ENCODE data around the gene AP2A2.
A peak's percentile ranks its signal among the peaks of the same experiment; 100 is the strongest.

The AP2A2 gene

DNA sequence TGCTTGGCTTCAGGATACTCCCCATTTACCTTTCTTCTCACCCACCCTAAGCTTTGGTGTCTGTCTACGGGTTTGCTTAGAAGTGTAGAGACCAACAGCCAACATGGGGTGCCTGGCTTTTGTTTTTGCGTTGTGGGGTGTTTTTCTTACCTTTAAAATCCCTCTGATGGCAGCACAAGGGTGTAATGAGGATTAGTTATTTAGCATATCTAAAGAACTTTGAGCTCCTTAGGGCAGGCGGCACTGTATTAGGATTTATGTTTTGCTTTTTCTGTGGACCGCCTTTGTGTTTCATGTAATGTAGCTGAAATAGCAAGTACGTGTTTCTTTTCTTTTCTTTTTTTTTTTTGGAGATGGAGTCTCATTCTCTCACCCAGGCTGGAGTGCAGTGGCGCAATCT lies 8.9 kb downstream of the AP2A2 start:
- DNase-seq (ENCODE audit: low read depth): no peak

DNA sequence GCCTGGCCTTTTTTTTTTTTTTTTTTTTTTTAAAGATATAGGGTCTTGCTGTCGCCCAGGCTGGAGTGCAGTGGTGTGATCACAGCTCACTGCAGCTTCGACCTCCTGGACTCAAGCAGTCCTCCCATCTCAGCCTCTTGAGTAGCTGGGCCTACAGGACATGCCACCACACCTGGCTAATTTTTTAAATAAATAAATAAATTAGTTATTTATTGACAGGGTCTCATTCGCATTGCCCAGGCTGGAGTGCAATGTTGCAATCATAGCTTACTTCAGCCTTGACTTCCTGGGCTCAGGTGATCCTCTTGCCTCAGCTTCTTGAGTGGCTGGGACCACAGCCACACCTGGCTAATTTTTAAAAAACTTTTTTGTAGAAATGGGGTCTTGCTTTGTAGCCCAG lies 10.5 kb downstream of the AP2A2 start:
- DNase-seq (ENCODE audit: low read depth): no peak
- H3K4me3 ChIP-seq (ENCODE audit: control insufficient read depth, low read depth, low read length): no peak overlapping the region
- TF ChIP-seq, protein P1, sequence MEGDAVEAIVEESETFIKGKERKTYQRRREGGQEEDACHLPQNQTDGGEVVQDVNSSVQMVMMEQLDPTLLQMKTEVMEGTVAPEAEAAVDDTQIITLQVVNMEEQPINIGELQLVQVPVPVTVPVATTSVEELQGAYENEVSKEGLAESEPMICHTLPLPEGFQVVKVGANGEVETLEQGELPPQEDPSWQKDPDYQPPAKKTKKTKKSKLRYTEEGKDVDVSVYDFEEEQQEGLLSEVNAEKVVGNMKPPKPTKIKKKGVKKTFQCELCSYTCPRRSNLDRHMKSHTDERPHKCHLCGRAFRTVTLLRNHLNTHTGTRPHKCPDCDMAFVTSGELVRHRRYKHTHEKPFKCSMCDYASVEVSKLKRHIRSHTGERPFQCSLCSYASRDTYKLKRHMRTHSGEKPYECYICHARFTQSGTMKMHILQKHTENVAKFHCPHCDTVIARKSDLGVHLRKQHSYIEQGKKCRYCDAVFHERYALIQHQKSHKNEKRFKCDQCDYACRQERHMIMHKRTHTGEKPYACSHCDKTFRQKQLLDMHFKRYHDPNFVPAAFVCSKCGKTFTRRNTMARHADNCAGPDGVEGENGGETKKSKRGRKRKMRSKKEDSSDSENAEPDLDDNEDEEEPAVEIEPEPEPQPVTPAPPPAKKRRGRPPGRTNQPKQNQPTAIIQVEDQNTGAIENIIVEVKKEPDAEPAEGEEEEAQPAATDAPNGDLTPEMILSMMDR (conservative IDR thresholded peaks at IDR 0.05; ENCODE audit: control insufficient read depth, insufficient read depth, low read depth, low read length): no peak

More for the DNA sequence above, 8.9 kb downstream of the AP2A2 start:
- no peak overlapping the region for H3K4me3 ChIP-seq (ENCODE audit: control insufficient read depth, low read depth, low read length)
- TF ChIP-seq, protein P1 (conservative IDR thresholded peaks at IDR 0.05; ENCODE audit: control insufficient read depth, insufficient read depth, low read depth, low read length): no peak

GRCh38 chr11:937841-938261 lies 12.2 kb downstream of the AP2A2 start:
- H3K4me3 ChIP-seq (ENCODE audit: control insufficient read depth, low read depth, low read length): no peak overlapping the region
- DNase-seq (ENCODE audit: low read depth): no peak
- TF ChIP-seq, protein P1 (conservative IDR thresholded peaks at IDR 0.05; ENCODE audit: control insufficient read depth, insufficient read depth, low read depth, low read length): no peak

GRCh38 chr11:940496-941135 lies 14.9 kb downstream of the AP2A2 start:
- no peak overlapping the region for H3K4me3 ChIP-seq (ENCODE audit: control insufficient read depth, low read depth, low read length)

GRCh38 chr11:942823-943222 lies 17.2 kb downstream of the AP2A2 start:
- TF ChIP-seq, protein P1 (conservative IDR thresholded peaks at IDR 0.05; ENCODE audit: control insufficient read depth, insufficient read depth, low read depth, low read length): no peak
- peak; percentile 78 for DNase-seq (ENCODE audit: low read depth)
- no peak overlapping the region for H3K4me3 ChIP-seq (ENCODE audit: control insufficient read depth, low read depth, low read length)

More at GRCh38 chr11:940496-941135, 14.9 kb downstream of the AP2A2 start:
- DNase-seq (ENCODE audit: low read depth): no peak
- TF ChIP-seq, protein P1 (conservative IDR thresholded peaks at IDR 0.05; ENCODE audit: control insufficient read depth, insufficient read depth, low read depth, low read length): no peak

DNA sequence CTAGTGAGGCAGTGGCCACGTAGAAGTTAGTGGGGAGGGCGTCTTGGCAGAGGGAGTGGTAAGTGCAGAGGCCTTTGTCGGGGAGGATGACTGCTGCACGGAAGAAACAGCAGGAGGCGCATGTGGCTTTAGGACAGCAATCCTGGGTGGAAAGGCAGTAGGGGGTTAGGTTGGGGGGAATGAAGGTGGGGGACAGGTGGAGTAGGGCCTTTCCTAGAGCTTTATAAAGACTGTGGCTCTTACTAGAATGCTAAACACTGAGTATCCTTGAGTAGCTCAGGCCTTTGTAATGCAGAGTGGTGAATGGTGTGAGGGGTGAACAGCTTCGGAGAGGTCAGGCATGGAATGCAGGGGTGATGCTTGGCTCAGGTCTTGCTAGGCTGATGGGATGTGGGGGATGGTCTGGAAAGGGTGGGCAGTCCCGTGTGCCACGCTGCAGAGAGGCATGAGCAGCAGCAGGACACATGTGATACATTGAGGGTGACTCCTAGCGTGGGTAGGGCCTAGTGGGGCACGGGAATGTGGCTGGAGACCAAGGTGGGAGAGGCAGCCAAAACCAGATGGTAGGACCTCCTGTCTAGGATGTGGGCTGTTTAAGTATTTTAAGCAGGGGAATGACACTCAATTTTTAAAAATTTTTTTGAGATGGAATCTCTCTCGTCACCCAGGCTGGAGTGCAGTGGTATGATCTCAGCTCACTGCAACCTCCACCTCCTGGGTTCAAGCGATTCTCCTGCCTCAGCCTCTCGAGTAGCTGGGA lies 19.2 kb downstream of the AP2A2 start:
- DNase-seq (ENCODE audit: low read depth): peak; percentile 65
- TF ChIP-seq, protein P1 (conservative IDR thresholded peaks at IDR 0.05; ENCODE audit: control insufficient read depth, insufficient read depth, low read depth, low read length): peak; percentile 39
- no peak overlapping the region for H3K4me3 ChIP-seq (ENCODE audit: control insufficient read depth, low read depth, low read length)
